GM23338 (cell line): ENCODE measurements around the gene KIF19. TPM values are rescaled to one million over a fixed set of nuclear protein-coding genes. Genes with fewer than 3 reads are reported as not detected.

Experiments used
- ATAC-seq: fragments of 200-7000 bp; cut with Tn5 transposase; 3 replicates; pipeline ENCODE4 v1.9.1; 2020
- DNase-seq: peaks from one replicate; pipeline ENCODE4 v3.0.0-alpha.2; 2015; ENCODE audit warnings: low spot score
- H2AFZ ChIP-seq: fragments of 200-600 bp; sonication (generic); 2 replicates; pipeline ENCODE4 v1.8.0; 2016; ENCODE audit warnings: antibody characterized with exemption, mild to moderate bottlenecking, moderate library complexity
- H3F3A ChIP-seq: fragments of 200-600 bp; sonication (generic); replicated peaks from 2 replicates; pipeline ENCODE4 v1.8.0; 2017; ENCODE audit warnings: antibody characterized with exemption, mixed run types, low read depth
- H3K27ac ChIP-seq: fragments of 200-600 bp; sonication (generic); 2 replicates; pipeline ENCODE4 v1.6.1; 2016; ENCODE audit warnings: low read depth
- H3K27me3 ChIP-seq: fragments of 200-600 bp; sonication (generic); 2 replicates; pipeline ENCODE4 v1.8.0; 2016; ENCODE audit warnings: mild to moderate bottlenecking, mixed run types, moderate library complexity; ENCODE audit not compliant: insufficient read depth
- H3K36me3 ChIP-seq: fragments of 200-600 bp; sonication (generic); 2 replicates; pipeline ENCODE4 v1.8.0; 2016; ENCODE audit warnings: mild to moderate bottlenecking; ENCODE audit not compliant: insufficient read depth
- H3K4me1 ChIP-seq: fragments of 200-600 bp; sonication (generic); 2 replicates; pipeline ENCODE4 v1.8.0; 2016; ENCODE audit warnings: mild to moderate bottlenecking, moderate library complexity; ENCODE audit not compliant: insufficient read depth
- H3K4me2 ChIP-seq: fragments of 200-600 bp; sonication (generic); 2 replicates; pipeline ENCODE4 v1.7.1; 2017; ENCODE audit warnings: mixed run types
- H3K4me3 ChIP-seq: fragments of 200-600 bp; sonication (generic); 2 replicates; pipeline ENCODE4 v1.6.1; 2016; ENCODE audit warnings: mixed run types
- H3K79me2 ChIP-seq: fragments of 200-600 bp; sonication (generic); replicated peaks from 2 replicates; pipeline ENCODE4 v1.8.0; 2017; ENCODE audit warnings: mild to moderate bottlenecking; ENCODE audit not compliant: insufficient read depth
- H3K9me2 ChIP-seq: fragments of 200-600 bp; sonication (generic); 2 replicates; pipeline ENCODE4 v1.8.0; 2017; ENCODE audit not compliant: insufficient read depth
- H4K20me1 ChIP-seq: fragments of 200-600 bp; sonication (generic); replicated peaks from 2 replicates; pipeline ENCODE4 v1.8.0; 2017; ENCODE audit warnings: mild to moderate bottlenecking; ENCODE audit not compliant: insufficient read depth
- H3K27ac Mint-ChIP-seq: 2 replicates; pipeline ENCODE4 v1.8.0; 2020; ENCODE audit warnings: inconsistent platforms, mild to moderate bottlenecking, moderate library complexity, mixed read lengths
- H3K27me3 Mint-ChIP-seq: 3 replicates; pipeline ENCODE4 v1.8.0; 2022; ENCODE audit warnings: low read depth, mild to moderate bottlenecking, moderate library complexity, mixed read lengths, inconsistent platforms; ENCODE audit not compliant: insufficient read depth, poor library complexity
- H3K36me3 Mint-ChIP-seq: 3 replicates; pipeline ENCODE4 v1.8.0; 2021; ENCODE audit warnings: low read depth, mild to moderate bottlenecking, inconsistent platforms, moderate library complexity, mixed read lengths
- H3K4me1 Mint-ChIP-seq: 3 replicates; pipeline ENCODE4 v1.8.0; 2020; ENCODE audit warnings: mild to moderate bottlenecking, inconsistent platforms, mixed read lengths
- H3K4me3 Mint-ChIP-seq: 3 replicates; pipeline ENCODE4 v1.8.0; 2021; ENCODE audit warnings: moderate library complexity, mild to moderate bottlenecking, inconsistent platforms, mixed read lengths
- H3K9me3 Mint-ChIP-seq: 3 replicates; pipeline ENCODE4 v1.8.0; 2020; ENCODE audit warnings: moderate library complexity, mild to moderate bottlenecking, inconsistent platforms, mixed read lengths
- CREB1 ChIP-seq: fragments of 250-450 bp; sonication (Bioruptor Pico); IDR thresholded peaks from 2 replicates; pipeline ENCODE4 v1.5.0; 2020; ENCODE audit warnings: low read depth, mild to moderate bottlenecking, moderate library complexity
- EZH2 ChIP-seq: fragments of 200-600 bp; sonication (generic); IDR thresholded peaks from one replicate; pipeline ENCODE4 v1.8.0; 2017; ENCODE audit warnings: antibody characterized with exemption, mild to moderate bottlenecking, low read depth; ENCODE audit not compliant: unreplicated experiment
- EZH2phosphoT487 ChIP-seq: fragments of 200-600 bp; sonication (generic); IDR thresholded peaks from one replicate; pipeline ENCODE4 v1.8.1; 2018; ENCODE audit warnings: antibody characterized with exemption; ENCODE audit not compliant: unreplicated experiment
- JUNB ChIP-seq: IDR thresholded peaks from one replicate; pipeline ENCODE4 v1.6.1; 2016; ENCODE audit warnings: antibody characterized with exemption; ENCODE audit not compliant: unreplicated experiment
- NANOG ChIP-seq: IDR thresholded peaks from 2 replicates; pipeline ENCODE4 v1.6.1; 2016; ENCODE audit warnings: antibody characterized with exemption, borderline replicate concordance
- POLR2AphosphoS5 ChIP-seq: IDR thresholded peaks from 2 replicates; pipeline ENCODE4 v1.6.1; 2016; ENCODE audit warnings: antibody characterized with exemption, low read depth
- STAT1 ChIP-seq: IDR thresholded peaks from one replicate; pipeline ENCODE4 v1.6.1; 2016; ENCODE audit warnings: antibody characterized with exemption; ENCODE audit not compliant: unreplicated experiment
- ZNF114 ChIP-seq: fragments of 250-450 bp; sonication (Bioruptor Pico); IDR thresholded peaks from 2 replicates; pipeline ENCODE4 v1.5.0; 2020; ENCODE audit warnings: mild to moderate bottlenecking, moderate library complexity
- ZNF331 ChIP-seq: fragments of 250-450 bp; sonication (Bioruptor Pico); IDR thresholded peaks from 2 replicates; pipeline ENCODE4 v1.5.0; 2020; ENCODE audit warnings: low read depth, mild to moderate bottlenecking, moderate library complexity
- polyA plus RNA-seq: library from polyadenylated mRNA; unstranded; fragments of >200 nt; fragmentation: Nextera tagmentation; extraction: Ambion mirVana; gene quantifications from 2 replicates; pipeline ENCODE4 v1.2.1, GENCODE V29; 2016
- total RNA-seq: library from RNA; depleted of rRNA; stranded (reverse); fragments of >200 nt; shearing (Covaris generic); gene quantifications from 2 replicates; pipeline ENCODE4 v1.2.3, GENCODE V29; 2014
- TF ChIP-seq, protein P1 (sequence below), 2 experiments: fragments of 200-600 bp in 1 of 2; sonication (generic) in 1 of 2; conservative IDR thresholded peaks; 2 replicates each; pipeline versions ENCODE4 v1.5.1 to v1.6.1; 2016 to 2017; ENCODE audit warnings: antibody characterized with exemption in 2 of 2, low read depth in 2 of 2, mild to moderate bottlenecking in 2 of 2, moderate library complexity in 1 of 2
- TF ChIP-seq, protein P2 (sequence below): IDR thresholded peaks from one replicate; pipeline ENCODE4 v1.6.1; 2018; ENCODE audit warnings: antibody characterized with exemption; ENCODE audit not compliant: unreplicated experiment
- TF ChIP-seq, protein P3 (sequence below): fragments of 250-450 bp; sonication (Bioruptor Pico); IDR thresholded peaks from 2 replicates; pipeline ENCODE4 v1.5.0; 2020; ENCODE audit warnings: mild to moderate bottlenecking, moderate library complexity
- TF ChIP-seq, protein P4 (sequence below): IDR thresholded peaks from 2 replicates; pipeline ENCODE4 v1.6.1; 2016; ENCODE audit warnings: antibody characterized with exemption

Gene KIF19
- total and polyA plus RNA-seq, 2 experiments from 2014 or later = 0.35 to 0.36 TPM

DNA sequence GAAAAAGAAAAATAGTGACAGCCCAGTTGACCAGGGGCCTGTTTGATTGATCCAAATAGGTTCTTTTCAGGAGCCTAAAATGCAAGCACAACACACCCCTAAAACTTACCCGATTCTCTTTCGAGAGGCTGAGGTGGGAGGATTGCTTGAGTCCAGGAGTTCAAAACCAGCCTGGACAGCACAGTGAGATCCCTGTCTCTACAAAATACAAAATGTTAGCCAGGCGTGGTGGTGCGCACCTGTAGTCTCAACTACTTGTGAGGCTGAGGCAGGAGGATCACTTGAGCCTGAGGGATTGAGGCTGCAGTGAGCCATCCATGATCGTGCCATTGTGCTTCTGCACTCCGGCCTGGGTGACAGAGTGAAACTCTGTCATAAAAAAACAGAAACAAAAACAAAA lies 1.5 kb upstream of the KIF19 start:
- TF ChIP-seq JUNB (no peak), EZH2 (no peak), STAT1 (no peak), CREB1 (no peak), ZNF331 (CRISPR knock-in tag) (no peak), ZNF114 (CRISPR knock-in tag) (no peak), NANOG (no peak), EZH2phosphoT487 (no peak), POLR2AphosphoS5 (no peak)
- TF ChIP-seq, protein P1, sequence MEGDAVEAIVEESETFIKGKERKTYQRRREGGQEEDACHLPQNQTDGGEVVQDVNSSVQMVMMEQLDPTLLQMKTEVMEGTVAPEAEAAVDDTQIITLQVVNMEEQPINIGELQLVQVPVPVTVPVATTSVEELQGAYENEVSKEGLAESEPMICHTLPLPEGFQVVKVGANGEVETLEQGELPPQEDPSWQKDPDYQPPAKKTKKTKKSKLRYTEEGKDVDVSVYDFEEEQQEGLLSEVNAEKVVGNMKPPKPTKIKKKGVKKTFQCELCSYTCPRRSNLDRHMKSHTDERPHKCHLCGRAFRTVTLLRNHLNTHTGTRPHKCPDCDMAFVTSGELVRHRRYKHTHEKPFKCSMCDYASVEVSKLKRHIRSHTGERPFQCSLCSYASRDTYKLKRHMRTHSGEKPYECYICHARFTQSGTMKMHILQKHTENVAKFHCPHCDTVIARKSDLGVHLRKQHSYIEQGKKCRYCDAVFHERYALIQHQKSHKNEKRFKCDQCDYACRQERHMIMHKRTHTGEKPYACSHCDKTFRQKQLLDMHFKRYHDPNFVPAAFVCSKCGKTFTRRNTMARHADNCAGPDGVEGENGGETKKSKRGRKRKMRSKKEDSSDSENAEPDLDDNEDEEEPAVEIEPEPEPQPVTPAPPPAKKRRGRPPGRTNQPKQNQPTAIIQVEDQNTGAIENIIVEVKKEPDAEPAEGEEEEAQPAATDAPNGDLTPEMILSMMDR (conservative IDR thresholded peaks at IDR 0.05; ENCODE audit: low read depth in 2 of 2) = no peak
- TF ChIP-seq, protein P2, sequence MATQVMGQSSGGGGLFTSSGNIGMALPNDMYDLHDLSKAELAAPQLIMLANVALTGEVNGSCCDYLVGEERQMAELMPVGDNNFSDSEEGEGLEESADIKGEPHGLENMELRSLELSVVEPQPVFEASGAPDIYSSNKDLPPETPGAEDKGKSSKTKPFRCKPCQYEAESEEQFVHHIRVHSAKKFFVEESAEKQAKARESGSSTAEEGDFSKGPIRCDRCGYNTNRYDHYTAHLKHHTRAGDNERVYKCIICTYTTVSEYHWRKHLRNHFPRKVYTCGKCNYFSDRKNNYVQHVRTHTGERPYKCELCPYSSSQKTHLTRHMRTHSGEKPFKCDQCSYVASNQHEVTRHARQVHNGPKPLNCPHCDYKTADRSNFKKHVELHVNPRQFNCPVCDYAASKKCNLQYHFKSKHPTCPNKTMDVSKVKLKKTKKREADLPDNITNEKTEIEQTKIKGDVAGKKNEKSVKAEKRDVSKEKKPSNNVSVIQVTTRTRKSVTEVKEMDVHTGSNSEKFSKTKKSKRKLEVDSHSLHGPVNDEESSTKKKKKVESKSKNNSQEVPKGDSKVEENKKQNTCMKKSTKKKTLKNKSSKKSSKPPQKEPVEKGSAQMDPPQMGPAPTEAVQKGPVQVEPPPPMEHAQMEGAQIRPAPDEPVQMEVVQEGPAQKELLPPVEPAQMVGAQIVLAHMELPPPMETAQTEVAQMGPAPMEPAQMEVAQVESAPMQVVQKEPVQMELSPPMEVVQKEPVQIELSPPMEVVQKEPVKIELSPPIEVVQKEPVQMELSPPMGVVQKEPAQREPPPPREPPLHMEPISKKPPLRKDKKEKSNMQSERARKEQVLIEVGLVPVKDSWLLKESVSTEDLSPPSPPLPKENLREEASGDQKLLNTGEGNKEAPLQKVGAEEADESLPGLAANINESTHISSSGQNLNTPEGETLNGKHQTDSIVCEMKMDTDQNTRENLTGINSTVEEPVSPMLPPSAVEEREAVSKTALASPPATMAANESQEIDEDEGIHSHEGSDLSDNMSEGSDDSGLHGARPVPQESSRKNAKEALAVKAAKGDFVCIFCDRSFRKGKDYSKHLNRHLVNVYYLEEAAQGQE = no peak
- TF ChIP-seq, protein P3, sequence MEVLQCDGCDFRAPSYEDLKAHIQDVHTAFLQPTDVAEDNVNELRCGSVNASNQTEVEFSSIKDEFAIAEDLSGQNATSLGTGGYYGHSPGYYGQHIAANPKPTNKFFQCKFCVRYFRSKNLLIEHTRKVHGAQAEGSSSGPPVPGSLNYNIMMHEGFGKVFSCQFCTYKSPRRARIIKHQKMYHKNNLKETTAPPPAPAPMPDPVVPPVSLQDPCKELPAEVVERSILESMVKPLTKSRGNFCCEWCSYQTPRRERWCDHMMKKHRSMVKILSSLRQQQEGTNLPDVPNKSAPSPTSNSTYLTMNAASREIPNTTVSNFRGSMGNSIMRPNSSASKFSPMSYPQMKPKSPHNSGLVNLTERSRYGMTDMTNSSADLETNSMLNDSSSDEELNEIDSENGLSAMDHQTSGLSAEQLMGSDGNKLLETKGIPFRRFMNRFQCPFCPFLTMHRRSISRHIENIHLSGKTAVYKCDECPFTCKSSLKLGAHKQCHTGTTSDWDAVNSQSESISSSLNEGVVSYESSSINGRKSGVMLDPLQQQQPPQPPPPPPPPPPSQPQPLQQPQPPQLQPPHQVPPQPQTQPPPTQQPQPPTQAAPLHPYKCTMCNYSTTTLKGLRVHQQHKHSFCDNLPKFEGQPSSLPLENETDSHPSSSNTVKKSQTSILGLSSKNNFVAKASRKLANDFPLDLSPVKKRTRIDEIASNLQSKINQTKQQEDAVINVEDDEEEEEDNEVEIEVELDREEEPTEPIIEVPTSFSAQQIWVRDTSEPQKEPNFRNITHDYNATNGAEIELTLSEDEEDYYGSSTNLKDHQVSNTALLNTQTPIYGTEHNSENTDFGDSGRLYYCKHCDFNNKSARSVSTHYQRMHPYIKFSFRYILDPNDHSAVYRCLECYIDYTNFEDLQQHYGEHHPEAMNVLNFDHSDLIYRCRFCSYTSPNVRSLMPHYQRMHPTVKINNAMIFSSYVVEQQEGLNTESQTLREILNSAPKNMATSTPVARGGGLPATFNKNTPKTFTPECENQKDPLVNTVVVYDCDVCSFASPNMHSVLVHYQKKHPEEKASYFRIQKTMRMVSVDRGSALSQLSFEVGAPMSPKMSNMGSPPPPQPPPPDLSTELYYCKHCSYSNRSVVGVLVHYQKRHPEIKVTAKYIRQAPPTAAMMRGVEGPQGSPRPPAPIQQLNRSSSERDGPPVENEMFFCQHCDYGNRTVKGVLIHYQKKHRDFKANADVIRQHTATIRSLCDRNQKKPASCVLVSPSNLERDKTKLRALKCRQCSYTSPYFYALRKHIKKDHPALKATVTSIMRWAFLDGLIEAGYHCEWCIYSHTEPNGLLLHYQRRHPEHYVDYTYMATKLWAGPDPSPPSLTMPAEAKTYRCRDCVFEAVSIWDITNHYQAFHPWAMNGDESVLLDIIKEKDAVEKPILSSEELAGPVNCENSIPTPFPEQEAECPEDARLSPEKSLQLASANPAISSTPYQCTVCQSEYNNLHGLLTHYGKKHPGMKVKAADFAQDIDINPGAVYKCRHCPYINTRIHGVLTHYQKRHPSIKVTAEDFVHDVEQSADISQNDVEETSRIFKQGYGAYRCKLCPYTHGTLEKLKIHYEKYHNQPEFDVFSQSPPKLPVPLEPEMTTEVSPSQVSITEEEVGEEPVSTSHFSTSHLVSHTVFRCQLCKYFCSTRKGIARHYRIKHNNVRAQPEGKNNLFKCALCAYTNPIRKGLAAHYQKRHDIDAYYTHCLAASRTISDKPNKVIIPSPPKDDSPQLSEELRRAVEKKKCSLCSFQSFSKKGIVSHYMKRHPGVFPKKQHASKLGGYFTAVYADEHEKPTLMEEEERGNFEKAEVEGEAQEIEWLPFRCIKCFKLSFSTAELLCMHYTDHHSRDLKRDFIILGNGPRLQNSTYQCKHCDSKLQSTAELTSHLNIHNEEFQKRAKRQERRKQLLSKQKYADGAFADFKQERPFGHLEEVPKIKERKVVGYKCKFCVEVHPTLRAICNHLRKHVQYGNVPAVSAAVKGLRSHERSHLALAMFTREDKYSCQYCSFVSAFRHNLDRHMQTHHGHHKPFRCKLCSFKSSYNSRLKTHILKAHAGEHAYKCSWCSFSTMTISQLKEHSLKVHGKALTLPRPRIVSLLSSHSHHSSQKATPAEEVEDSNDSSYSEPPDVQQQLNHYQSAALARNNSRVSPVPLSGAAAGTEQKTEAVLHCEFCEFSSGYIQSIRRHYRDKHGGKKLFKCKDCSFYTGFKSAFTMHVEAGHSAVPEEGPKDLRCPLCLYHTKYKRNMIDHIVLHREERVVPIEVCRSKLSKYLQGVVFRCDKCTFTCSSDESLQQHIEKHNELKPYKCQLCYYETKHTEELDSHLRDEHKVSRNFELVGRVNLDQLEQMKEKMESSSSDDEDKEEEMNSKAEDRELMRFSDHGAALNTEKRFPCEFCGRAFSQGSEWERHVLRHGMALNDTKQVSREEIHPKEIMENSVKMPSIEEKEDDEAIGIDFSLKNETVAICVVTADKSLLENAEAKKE = no peak
- TF ChIP-seq, protein P4, sequence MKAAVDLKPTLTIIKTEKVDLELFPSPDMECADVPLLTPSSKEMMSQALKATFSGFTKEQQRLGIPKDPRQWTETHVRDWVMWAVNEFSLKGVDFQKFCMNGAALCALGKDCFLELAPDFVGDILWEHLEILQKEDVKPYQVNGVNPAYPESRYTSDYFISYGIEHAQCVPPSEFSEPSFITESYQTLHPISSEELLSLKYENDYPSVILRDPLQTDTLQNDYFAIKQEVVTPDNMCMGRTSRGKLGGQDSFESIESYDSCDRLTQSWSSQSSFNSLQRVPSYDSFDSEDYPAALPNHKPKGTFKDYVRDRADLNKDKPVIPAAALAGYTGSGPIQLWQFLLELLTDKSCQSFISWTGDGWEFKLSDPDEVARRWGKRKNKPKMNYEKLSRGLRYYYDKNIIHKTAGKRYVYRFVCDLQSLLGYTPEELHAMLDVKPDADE = no peak
- Mint-ChIP-seq H3K36me3 (no peaks in the 10 kb centered on the region; the same call in 2 of the 3 replicates), H3K9me3 (no peaks in the 10 kb centered on the region), H3K4me1 (peaks cover 17% of the 10 kb centered on the region), H3K27ac (no peak overlapping the region), H3K27me3 (peaks cover 32% of the 10 kb centered on the region), H3K4me3 (no peak overlapping the region)
- H3K4me1 ChIP-seq = peaks cover 4% of the 10 kb centered on the region; the same call in 1 of the 2 replicates
- no peaks in the 10 kb centered on the region for H3K9me2 ChIP-seq
- no peak for DNase-seq
- H4K20me1 ChIP-seq = no peaks in the 10 kb centered on the region
- H3K4me3 ChIP-seq = no peak overlapping the region
- H3K79me2 ChIP-seq = no peaks in the 10 kb centered on the region
- no peak for ATAC-seq
- no peak overlapping the region for H3K27ac ChIP-seq
- no peak overlapping the region for H2AFZ ChIP-seq
- H3K4me2 ChIP-seq = no peak overlapping the region
- no peaks in the 10 kb centered on the region for H3K36me3 ChIP-seq
- H3F3A ChIP-seq = no peaks in the 10 kb centered on the region
- peaks cover 31% of the 10 kb centered on the region for H3K27me3 ChIP-seq
